ENCODE results near the gene GJB5.

The GJB5 gene

GRCh38 chr1:34777519-34778321 lies 22.9 kb downstream of the GJB5 start:
- no peak for DNase-seq

- no peak for DNase-seq
Observed at GRCh38 chr1:34778381-34778780, 23.5 kb downstream of the GJB5 start.

- no peak for DNase-seq
Observed at GRCh38 chr1:34779005-34779404, 24.2 kb downstream of the GJB5 start.

- DNase-seq: no peak
Observed at GRCh38 chr1:34779526-34779925, 24.7 kb downstream of the GJB5 start.

- no peak for DNase-seq
Observed at GRCh38 chr1:34779962-34780361, 25.1 kb downstream of the GJB5 start.

GRCh38 chr1:34780528-34780927 lies 25.7 kb downstream of the GJB5 start:
- DNase-seq: no peak

- no peak for DNase-seq
Observed at GRCh38 chr1:34781071-34781843, 26.4 kb downstream of the GJB5 start, which contains the start of gene GJB3. TSS of gene GJB3 (plus strand) at chr1:34781214. CDS start at chr1:34784763, 3,549 bp downstream.

GRCh38 chr1:34781844-34782391 lies 27.1 kb downstream of the GJB5 start:
- DNase-seq: no peak

GRCh38 chr1:34784751-34785221 lies 29.9 kb downstream of the GJB5 start:
- DNase-seq: no peak

- DNase-seq: no peak
Observed at GRCh38 chr1:34785231-34785874, 30.5 kb downstream of the GJB5 start.

- DNase-seq: no peak
Observed at GRCh38 chr1:34785875-34786470, 31.1 kb downstream of the GJB5 start.

- DNase-seq: peak; percentile 64
Observed at GRCh38 chr1:34786521-34787325, 31.9 kb downstream of the GJB5 start.

GRCh38 chr1:34787461-34788420 lies 32.9 kb downstream of the GJB5 start:
- DNase-seq: no peak

- no peak for DNase-seq
Observed at GRCh38 chr1:34790985-34791384, 36.1 kb downstream of the GJB5 start.

GRCh38 chr1:34792424-34792823 lies 37.6 kb downstream of the GJB5 start:
- no peak for DNase-seq

- no peak for DNase-seq
Observed at GRCh38 chr1:34792868-34793727, 38.3 kb downstream of the GJB5 start, which contains the start of gene GJA4. TSS of gene GJA4 (plus strand) at chr1:34792999. CDS start at chr1:34794214, 1,215 bp downstream.

- no peak for DNase-seq
Observed at GRCh38 chr1:34794001-34794789, 39.3 kb downstream of the GJB5 start.

GRCh38 chr1:34794790-34795180 lies 39.9 kb downstream of the GJB5 start:
- no peak for DNase-seq

- no peak for DNase-seq
Observed at GRCh38 chr1:34795916-34796315, 41.1 kb downstream of the GJB5 start.
